Natural killer cell (primary cell): ENCODE data around the gene SPP1. TPM values are rescaled to one million over a fixed set of nuclear protein-coding genes. Genes with fewer than 3 reads are reported as not detected.

Experiments used
- ATAC-seq, 3 donors: fragments of 150-1000 bp in 2 of 3; fragments of 200-7000 bp in 1 of 3; cut with Tn5 transposase; 1 replicate in 1 of 3; 2 replicates in 2 of 3; pipeline ENCODE4 v1.10.0; 2021; ENCODE audit warnings: mild to moderate bottlenecking in 2 of 3, moderate library complexity in 2 of 3
- DNase-seq, 2 donors: peaks; one replicate each; pipeline versions ENCODE4 v3.0.0 to v3.0.0-alpha.2; 2013 to 2021; ENCODE audit warnings: mixed read lengths in 1 of 2
- H3K27ac ChIP-seq: one replicate; pipeline ENCODE4 v1.5.1; 2013; ENCODE audit warnings: mild to moderate bottlenecking, low read length
- H3K27me3 ChIP-seq: one replicate; pipeline ENCODE4 v1.6.1; 2013; ENCODE audit warnings: low read length; ENCODE audit not compliant: control insufficient read depth, insufficient read depth
- H3K36me3 ChIP-seq: one replicate; pipeline ENCODE4 v1.6.1; 2013; ENCODE audit warnings: low read length; ENCODE audit not compliant: control insufficient read depth, insufficient read depth
- H3K4me1 ChIP-seq: one replicate; pipeline ENCODE4 v1.6.1; 2013; ENCODE audit warnings: low read length; ENCODE audit not compliant: control insufficient read depth, insufficient read depth
- H3K4me3 ChIP-seq: one replicate; pipeline ENCODE4 v1.5.1; 2013; ENCODE audit warnings: low read length
- H3K9me3 ChIP-seq: one replicate; pipeline ENCODE4 v1.6.1; 2013; ENCODE audit warnings: low read length; ENCODE audit not compliant: control insufficient read depth, insufficient read depth
- H3K27ac Mint-ChIP-seq, 2 donors: one replicate each; pipeline ENCODE4 v1.8.0; 2022; ENCODE audit warnings: mild to moderate bottlenecking in 2 of 2, mixed read lengths in 2 of 2, moderate library complexity in 1 of 2
- H3K27me3 Mint-ChIP-seq, 2 donors: one replicate each; pipeline ENCODE4 v1.8.0; 2022; ENCODE audit warnings: low read depth in 2 of 2, mixed read lengths in 2 of 2
- H3K36me3 Mint-ChIP-seq: one replicate; pipeline ENCODE4 v1.8.0; 2022; ENCODE audit warnings: mixed read lengths
- H3K4me1 Mint-ChIP-seq, 2 donors: one replicate each; pipeline ENCODE4 v1.8.0; 2022; ENCODE audit warnings: mixed read lengths in 2 of 2
- H3K4me3 Mint-ChIP-seq: one replicate; pipeline ENCODE4 v1.8.0; 2022; ENCODE audit warnings: mild to moderate bottlenecking, moderate library complexity, mixed read lengths
- H3K9me3 Mint-ChIP-seq, 2 donors: one replicate each; pipeline ENCODE4 v1.8.0; 2022; ENCODE audit warnings: mixed read lengths in 2 of 2
- WGBS: methylation state at CpG from one replicate; pipeline ENCODE4 v1.1.7; 2013; ENCODE audit warnings: missing lambda C conversion rate; ENCODE audit not compliant: insufficient coverage; 5-methylcytosine and 5-hydroxymethylcytosine counted together
- intact Hi-C: fragments of 100-400 bp; cut with micrococcal nuclease; formaldehyde crosslinking; loops from one replicate; pipeline ENCODE4 v1.14.2; 2022
- total RNA-seq, 4 donors: library from RNA; stranded (reverse); fragments of 120-200 nt in 1 of 4; gene quantifications; one replicate each; pipeline versions ENCODE4 v1.2.3 to v1.2.4, GENCODE V29; 2013 to 2022
- TF ChIP-seq, protein P1 (sequence below): fragments of 200-600 bp; IDR thresholded peaks from one replicate; pipeline ENCODE4 v1.8.0; 2022; ENCODE audit warnings: antibody characterized with exemption

SPP1 gene
- total RNA-seq, 3 donors from 2014 or later (not counting 1 experiment from before 2014, with no cell fraction given), result not detected

DNA sequence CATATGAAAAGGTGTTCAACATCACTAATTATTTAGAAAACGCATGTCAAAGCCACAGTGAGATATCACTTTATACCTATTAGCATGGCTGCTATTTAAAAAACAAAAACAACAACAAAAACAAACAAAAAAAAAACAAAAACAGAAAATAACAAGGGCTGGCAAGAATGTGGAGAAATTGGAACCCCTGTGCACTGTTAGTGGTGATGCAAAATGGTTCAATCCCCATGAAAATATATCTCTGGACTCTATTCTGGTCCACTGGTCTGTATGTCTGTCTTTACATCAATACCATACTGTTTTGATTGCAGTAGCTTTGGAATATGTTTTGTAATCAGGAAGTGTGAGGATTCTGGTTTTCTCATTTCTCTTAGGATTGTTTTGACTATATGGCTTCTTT is 43.6 kb upstream of the SPP1 start:
- H3K36me3 Mint-ChIP-seq, result peaks cover 7% of the 10 kb centered on the region
- TF ChIP-seq, protein P1, sequence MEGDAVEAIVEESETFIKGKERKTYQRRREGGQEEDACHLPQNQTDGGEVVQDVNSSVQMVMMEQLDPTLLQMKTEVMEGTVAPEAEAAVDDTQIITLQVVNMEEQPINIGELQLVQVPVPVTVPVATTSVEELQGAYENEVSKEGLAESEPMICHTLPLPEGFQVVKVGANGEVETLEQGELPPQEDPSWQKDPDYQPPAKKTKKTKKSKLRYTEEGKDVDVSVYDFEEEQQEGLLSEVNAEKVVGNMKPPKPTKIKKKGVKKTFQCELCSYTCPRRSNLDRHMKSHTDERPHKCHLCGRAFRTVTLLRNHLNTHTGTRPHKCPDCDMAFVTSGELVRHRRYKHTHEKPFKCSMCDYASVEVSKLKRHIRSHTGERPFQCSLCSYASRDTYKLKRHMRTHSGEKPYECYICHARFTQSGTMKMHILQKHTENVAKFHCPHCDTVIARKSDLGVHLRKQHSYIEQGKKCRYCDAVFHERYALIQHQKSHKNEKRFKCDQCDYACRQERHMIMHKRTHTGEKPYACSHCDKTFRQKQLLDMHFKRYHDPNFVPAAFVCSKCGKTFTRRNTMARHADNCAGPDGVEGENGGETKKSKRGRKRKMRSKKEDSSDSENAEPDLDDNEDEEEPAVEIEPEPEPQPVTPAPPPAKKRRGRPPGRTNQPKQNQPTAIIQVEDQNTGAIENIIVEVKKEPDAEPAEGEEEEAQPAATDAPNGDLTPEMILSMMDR, result no peak
- H3K4me3 ChIP-seq, result no peak overlapping the region
- H3K27ac Mint-ChIP-seq, result no peak overlapping the region
- H3K4me1 ChIP-seq, result no peaks in the 10 kb centered on the region
- H3K9me3 Mint-ChIP-seq, result peaks cover 0 to 3% of the 10 kb centered on the region in 2 donors
- no peaks in the 10 kb centered on the region for H3K27me3 ChIP-seq
- no peaks in the 10 kb centered on the region for H3K36me3 ChIP-seq
- H3K27me3 Mint-ChIP-seq, result peaks cover 10 to 38% of the 10 kb centered on the region in 2 donors
- no peaks in the 10 kb centered on the region for H3K9me3 ChIP-seq
- peaks cover 0 to 6% of the 10 kb centered on the region in 2 donors for H3K4me1 Mint-ChIP-seq
- ATAC-seq (no peak), DNase-seq (no peak)
- no peak overlapping the region for H3K27ac ChIP-seq
- 89% methylated on average over 1 of the region's 1 CpG for WGBS
- intact Hi-C loops, result no loop called here
- no peak overlapping the region for H3K4me3 Mint-ChIP-seq

DNA sequence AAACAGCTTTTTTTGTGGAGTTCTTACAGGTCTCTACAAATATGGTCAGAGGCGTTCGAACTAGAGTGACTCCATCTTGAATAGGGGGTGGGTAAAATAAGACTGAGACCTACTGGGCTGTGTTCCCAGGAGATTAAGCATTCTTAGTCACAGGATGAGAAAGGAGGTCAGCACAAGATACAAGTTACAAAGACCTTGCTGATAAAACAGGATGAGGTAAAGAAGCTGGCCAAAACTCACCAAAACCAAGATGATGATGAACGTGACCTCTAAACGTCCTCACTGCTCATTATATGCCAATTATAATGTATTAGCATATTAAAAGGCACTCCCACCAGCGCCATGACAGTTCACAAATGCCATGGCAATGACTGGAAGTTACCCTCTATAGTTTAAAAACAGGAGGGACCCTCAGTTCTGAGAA is 42.8 kb upstream of the SPP1 start:
- H3K4me3 ChIP-seq, result no peak overlapping the region
- H3K9me3 Mint-ChIP-seq, result peaks cover 0 to 3% of the 10 kb centered on the region in 2 donors
- intact Hi-C loops, result no loop called here
- no peak overlapping the region for H3K27ac Mint-ChIP-seq
- H3K27me3 ChIP-seq, result no peaks in the 10 kb centered on the region
- H3K36me3 Mint-ChIP-seq, result peaks cover 7% of the 10 kb centered on the region
- H3K27ac ChIP-seq, result no peak overlapping the region
- H3K4me3 Mint-ChIP-seq, result no peak overlapping the region
- WGBS, result 77% methylated on average over 5 of the region's 5 CpGs
- ATAC-seq, result no peak
- H3K9me3 ChIP-seq, result no peaks in the 10 kb centered on the region
- H3K27me3 Mint-ChIP-seq, result peaks cover 7 to 38% of the 10 kb centered on the region in 2 donors
- TF ChIP-seq, protein P1, result no peak
- H3K4me1 ChIP-seq, result no peaks in the 10 kb centered on the region
- peaks cover 0 to 6% of the 10 kb centered on the region in 2 donors for H3K4me1 Mint-ChIP-seq
- DNase-seq, result no peak
- H3K36me3 ChIP-seq, result no peaks in the 10 kb centered on the region

DNA sequence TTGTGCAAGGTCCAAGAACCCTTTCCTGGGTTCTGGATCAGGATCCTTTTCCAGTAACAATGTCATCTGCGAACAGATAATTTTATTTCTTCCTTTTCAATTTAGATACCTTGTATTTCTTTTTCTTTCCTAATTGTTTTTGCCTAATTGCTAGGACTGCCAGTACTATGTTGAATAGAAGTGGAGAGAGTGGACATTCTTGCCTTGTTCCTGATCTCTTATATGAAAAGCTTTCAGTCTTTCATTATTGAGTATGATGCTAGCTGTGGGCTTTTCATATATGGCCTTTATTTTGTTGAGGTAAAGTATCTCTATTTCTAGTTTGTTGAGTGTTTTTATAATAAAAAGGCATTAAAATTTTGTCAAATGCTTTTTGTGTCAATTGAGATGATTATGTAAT is 42.2 kb upstream of the SPP1 start:
- Histone ChIP-seq H3K4me1 (no peaks in the 10 kb centered on the region), H3K36me3 (no peaks in the 10 kb centered on the region), H3K9me3 (no peaks in the 10 kb centered on the region), H3K27ac (no peak overlapping the region), H3K27me3 (no peaks in the 10 kb centered on the region), H3K4me3 (no peak overlapping the region)
- Mint-ChIP-seq H3K4me3 (no peak overlapping the region), H3K9me3 (peaks cover 0 to 3% of the 10 kb centered on the region in 2 donors), H3K36me3 (peaks cover 7% of the 10 kb centered on the region), H3K27ac (no peak overlapping the region), H3K27me3 (peaks cover 5 to 37% of the 10 kb centered on the region in 2 donors), H3K4me1 (peaks cover 0 to 6% of the 10 kb centered on the region in 2 donors)
- intact Hi-C loops, result no loop called here
- TF ChIP-seq, protein P1, result no peak
- WGBS, result 100% methylated on average over 1 of the region's 1 CpG
- no peak for DNase-seq
- ATAC-seq, result no peak

DNA sequence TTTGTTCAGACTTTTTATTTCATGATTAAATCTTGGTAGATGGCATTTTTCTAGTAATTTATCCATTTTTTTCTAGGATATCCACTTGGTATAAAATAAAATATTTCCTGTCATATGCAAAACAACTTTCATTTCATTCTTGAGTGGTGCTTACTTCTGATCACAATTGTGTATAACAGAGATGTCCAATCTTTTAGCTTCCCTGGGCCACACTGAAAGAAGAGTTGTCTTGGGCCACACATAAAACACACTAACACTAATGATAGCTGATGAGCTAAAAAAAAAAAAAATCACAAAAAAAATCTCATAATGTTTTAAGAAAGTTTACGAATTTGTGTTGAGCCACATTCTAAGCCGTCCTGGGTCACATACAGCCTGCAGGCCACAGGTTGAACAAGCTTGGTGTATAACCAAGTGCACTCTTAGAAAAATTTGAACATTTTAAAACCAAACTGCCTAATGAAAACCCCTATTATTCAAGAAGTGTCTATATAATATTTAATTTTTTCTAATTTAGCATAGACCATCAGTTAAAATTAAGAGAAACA is 41.3 kb upstream of the SPP1 start:
- H3K27me3 Mint-ChIP-seq, result peaks cover 3 to 28% of the 10 kb centered on the region in 2 donors
- no peak overlapping the region for H3K27ac ChIP-seq
- H3K4me3 Mint-ChIP-seq, result no peak overlapping the region
- no peaks in the 10 kb centered on the region for H3K27me3 ChIP-seq
- TF ChIP-seq, protein P1, result no peak
- no peaks in the 10 kb centered on the region for H3K9me3 ChIP-seq
- 100% methylated on average over 2 of the region's 2 CpGs for WGBS
- H3K36me3 ChIP-seq, result no peaks in the 10 kb centered on the region
- peaks cover 0 to 3% of the 10 kb centered on the region in 2 donors for H3K9me3 Mint-ChIP-seq
- DNase-seq (no peak), ATAC-seq (no peak)
- no peak overlapping the region for H3K27ac Mint-ChIP-seq
- no peak overlapping the region for H3K4me3 ChIP-seq
- H3K36me3 Mint-ChIP-seq, result peaks cover 7% of the 10 kb centered on the region
- H3K4me1 ChIP-seq, result no peaks in the 10 kb centered on the region
- H3K4me1 Mint-ChIP-seq, result peaks cover 0 to 6% of the 10 kb centered on the region in 2 donors
- intact Hi-C loops, result no loop called here
